C1 segment of cervical spinal cord (tissue), 14 donors: ENCODE results near the gene DNAJA2.
"Not testable (repeated sequence)": the region's sequence is repeated elsewhere in the genome, so short reads cannot be mapped to it uniquely, and the experiment has no call there.

Source experiments
- DNase-seq, 14 donors: peaks; one replicate each; lab custom pipeline; 2025; lab: John Stamatoyannopoulos, UW

The DNAJA2 gene

DNA sequence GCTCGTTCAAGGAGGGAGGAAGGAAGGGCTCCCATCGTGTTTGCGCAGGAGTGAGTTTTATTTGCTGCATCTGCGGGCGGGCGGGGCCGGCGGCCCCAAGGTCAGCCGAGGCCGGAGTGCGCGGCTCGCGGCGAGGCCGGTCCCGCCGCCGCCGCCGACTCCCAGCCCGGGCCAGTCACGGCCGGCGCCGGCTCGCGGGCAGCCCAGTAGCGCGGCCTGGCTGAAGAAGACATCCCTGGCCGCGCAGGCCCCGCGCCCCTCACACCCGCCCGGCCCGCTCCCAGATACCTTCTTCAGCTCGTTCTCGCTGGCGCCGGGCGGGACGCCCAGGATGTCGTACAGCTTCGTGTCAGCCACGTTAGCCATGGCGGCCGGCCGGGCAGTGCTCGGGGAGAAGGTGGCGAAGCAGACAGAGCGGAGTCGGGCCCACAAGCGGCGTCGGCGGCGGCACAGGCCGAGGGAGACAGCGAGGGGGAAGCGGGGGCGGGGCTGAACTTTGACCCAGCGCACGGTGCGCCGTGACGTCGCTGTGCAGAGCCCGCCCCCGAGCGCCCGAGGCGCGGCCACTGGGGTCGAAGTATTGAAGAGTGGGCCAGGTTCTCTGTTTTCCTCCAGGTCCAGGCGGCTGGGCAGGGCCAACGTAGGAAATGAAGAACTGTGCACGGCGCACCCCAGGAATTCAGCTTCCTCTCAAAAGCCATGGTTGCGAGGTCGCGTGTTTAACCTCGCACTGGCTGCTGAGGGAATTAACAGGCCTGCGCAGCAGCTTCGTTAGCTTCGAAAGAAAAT is at the start of gene DNAJA2:
TSS of gene DNAJA2 (minus strand) at position 468 of the 789 bp plus-strand sequence. CDS start at position 366, 102 bp downstream.
- peak; percentile 53 to 90 (median 82) for DNase-seq

DNA sequence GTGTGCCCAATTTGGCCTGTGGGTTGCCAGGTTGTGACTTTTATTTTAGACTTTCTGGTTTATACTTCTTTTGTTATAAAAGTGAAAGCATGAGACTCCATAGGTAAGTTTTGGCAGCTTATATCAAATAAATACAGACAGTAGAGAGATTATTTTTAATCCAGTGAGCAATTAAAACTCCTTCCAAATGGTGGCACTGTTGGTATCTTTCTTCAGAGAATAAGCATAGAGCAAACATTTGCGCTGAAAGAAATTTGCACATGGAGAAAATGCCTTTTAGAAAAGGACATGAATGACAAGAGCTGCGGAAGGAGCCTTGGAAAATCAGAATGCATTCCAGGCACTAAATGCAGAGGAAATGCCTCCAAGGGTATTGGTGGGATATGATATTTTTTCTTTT is 46.1 kb upstream of the DNAJA2 start:
- no peak for DNase-seq

DNA sequence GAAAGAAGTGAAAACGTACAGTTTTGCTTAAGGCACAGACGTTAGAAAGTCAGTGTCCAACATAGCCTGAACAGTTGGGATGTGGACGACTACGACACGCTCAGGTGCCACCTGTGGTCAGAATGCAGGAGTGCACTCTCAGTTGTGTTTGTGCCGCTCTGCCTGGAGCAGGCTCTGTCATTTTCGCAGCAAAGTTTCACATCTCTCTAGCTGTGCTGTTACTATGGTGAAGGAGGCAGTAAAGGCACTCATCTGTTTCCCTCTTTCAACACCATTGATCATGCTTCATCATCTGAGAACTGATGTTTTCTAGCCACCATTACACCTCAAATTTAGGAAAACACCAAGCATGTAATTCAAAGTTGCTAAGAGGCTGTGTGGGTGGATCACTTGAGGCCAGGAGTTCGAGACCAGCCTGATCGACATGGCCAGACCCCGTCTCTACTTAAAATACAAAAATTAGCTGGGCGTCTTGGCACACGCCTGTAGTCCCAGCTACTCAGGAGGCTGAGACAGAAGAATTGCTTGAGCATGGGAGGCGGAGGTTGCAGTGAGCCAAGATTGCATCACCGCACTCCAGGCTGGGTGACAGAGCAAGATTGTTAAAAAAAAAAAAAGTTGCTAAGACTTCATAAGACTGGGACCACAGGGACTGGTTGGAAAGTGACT is 44.9 kb upstream of the DNAJA2 start:
- no peak for DNase-seq

DNA sequence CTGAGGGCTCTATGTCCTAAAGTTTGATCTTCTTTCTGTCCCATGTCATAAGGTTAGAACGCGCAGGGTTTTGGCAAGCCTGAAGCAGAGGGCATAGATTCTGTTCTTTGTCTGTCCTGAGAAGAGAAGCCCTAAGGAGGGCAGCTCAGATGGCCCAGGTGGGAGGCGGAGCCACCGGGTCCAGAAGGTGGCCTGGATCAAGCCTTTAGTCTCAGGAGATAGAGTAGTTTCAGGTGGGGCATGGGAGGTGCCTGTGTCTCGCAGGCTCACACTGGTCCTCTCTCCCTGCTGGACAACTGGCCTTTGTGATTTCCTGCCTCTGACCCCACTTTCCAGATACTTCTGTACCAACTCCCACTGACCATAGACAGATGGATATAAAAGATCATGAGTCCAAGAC is 44.2 kb upstream of the DNAJA2 start:
- no peak for DNase-seq

DNA sequence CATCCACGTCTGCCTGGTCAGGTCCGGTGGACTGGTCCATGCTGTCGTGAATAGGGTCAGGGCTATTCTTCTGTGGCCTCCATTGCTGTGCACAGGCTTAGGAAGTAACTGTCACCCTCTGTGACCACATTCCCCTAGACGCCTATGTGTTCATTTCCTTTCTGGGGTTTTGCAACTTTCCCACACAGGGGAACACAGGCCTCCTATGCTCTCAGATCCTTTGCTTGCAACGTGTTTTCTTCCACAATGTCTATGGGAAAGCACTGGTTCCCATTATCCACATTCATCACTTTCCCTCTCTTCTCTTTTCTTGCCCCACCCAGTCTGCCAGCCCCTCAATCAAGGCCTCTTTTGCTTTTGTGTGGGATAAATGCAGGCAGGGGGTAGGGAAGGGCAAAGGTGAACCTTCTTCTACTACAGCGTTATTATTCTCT is 43.2 kb upstream of the DNAJA2 start:
- DNase-seq: no peak

DNA sequence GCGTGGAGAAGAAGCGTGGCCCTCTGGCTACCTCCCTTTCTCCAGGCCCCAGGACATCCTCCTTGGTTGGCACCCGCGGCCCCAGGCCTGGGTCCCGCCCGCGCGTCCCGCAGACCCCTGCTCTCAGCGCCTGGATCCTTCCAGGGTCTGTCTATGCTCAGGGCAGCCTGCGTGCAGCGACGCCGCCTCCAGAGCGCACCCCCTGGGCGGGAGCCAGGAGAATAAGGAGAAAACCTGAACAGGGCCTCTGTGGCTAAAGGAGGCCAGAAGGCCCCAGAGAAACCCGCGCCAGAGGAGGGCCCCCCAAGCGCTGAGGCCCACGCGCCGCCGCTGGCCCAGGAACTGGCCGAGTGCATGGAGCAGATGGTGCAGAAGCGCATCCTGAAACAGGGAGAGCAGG is 40.4 kb upstream of the DNAJA2 start:
- DNase-seq: no peak

DNA sequence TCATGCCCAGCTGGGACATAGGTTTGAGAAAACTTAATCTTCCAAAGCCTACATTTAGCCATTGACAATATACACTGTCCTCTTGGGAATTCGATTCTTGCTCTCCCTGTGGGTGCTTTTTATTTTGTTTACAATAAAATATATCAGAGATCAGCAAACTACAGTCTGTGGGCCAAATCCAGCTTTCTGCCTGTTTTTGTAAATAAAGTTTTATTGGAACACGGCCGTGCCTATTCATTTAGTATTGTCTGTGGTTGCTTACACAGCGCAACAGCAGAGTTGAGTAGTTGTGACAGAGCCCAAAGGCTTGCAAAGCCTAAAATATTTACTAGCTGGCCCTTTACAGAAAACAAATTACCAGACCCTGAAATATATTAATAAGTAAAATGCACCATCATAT is 39.7 kb upstream of the DNAJA2 start:
- no peak for DNase-seq

DNA sequence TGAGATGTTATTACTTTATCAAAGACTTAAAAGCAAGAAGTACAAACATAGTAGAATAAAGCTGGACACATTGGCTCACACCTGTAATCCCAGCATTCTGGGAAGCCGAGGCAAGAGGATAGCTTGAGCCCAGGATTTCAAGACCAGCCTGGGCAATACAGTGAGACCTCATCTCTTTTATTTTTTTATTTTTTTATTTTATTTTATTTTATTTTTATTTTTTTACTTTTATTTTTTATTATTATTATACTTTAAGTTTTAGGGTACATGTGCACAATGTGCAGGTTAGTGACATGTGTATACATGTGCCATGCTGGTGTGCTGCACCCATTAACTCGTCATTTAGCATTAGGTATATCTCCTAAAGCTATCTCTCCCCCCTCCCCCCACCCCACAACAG is 37.3 kb upstream of the DNAJA2 start:
- not testable (repeated sequence) for DNase-seq

DNA sequence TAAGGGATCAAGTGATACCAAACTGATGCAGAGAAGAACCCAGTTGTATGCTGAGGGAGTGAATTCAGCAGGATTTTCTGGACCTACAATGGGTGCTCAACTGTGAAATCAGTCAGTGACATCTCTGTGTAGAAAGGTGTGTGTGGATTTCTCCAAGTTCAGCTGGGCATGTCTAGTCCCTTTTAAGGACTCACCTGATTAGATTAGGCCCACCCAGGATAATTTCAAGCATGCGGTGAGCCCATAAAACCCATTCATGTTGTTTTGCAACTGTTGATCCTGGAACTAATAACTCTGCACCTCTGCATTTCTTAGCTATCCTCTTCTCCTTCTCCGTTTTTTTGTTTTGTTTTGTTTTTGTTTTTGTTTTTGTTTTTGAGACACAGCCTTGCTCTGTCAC is 35.1 kb upstream of the DNAJA2 start:
- DNase-seq: no peak

DNA sequence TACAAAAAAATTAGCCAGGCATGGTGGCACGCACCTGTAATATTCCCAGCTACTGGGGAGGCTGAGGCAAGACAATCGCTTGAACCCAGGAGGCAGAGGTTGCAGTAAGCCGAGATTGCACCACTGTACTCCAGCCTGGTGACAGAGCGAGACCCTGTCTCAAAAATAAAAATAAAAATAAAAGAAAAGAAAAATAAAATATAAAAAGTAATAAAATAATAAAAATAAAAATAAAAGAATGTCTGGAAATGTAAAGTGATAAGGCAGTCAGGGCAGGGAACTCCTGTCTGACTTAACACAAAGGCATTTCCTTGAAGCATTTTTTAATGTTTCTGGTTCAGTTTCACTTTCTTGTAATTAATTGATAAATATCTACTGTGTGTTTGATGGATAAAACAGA is 34.7 kb upstream of the DNAJA2 start:
- DNase-seq: no peak

DNA sequence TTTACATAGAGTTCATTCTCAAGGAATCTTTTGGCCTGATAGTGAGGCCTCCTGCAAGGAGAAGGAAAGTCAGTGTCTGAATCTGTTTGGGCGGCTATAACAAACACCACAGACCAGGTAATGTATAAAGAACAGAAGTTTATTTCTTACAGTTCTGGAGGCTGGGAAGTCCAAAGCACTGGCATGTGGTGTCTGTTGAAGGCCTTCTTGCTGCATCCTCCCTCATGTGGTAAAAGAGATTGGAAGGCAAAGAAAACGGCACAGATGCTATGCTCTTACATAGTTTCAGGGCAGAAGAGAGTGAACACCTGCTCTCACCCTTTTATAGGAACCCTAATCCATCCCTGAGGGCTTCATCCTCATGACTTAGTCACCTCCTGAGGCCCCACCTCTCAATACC is 31.2 kb upstream of the DNAJA2 start:
- no peak for DNase-seq

DNA sequence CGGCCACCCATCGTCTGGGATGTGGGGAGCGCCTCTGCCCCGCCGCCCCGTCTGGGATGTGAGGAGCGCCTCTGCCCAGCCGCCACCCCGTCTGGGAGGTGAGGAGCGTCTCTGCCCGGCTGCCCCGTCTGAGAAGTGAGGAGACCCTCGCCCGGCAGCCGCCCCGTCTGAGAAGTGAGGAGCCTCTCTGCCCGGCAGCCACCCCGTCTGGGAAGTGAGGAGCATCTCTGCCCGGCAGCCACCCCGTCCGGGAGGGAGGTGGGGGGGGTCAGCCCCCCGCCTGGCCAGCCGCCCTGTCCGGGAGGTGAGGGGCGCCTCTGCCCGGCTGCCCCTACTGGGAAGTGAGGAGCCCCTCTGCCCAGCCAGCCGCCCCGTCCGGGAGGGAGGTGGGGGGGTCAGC is 26.6 kb upstream of the DNAJA2 start:
- DNase-seq: not testable (repeated sequence)

DNA sequence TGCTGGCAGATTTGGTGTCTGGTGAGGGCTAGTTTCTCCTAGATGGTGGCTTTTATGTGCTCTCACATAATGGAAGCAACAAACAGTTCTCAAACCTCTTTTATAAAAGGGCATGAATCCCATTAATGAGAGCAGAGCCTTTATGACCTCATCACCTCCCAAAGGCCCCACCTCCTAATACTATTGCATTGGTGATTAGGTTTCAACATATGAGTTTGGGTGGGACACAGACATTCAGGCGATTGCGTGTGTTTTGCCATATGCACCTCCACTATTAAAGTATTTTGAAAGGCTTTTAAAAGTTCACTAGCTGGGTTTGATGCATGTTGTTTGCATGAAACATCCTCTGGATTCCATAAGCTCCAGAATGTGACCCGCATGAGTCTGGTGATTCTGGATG is 24.4 kb upstream of the DNAJA2 start:
- DNase-seq: no peak

DNA sequence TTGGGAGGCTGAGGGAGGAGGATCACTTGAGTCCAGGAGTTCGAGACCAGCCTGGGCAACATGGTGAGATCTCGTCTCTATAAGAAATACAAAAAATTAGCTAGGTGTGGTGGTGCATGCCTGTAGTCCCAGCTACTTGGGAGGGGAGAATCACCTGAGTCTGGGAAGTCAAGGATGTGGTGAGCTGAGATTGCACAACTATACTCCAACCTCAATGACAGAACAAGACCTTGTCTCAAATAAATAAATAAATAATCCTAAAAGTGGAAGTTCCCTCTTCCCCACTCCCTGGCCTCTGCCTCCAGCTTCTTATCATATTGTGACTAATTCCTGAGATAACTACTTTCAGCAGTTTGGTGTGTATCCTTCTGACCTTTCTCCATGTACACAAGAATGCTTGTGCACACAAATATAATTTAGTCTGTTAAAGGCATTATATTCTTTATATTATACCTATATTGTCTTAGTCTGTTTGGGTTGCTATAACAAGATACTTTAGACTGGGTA is 23.5 kb upstream of the DNAJA2 start:
- DNase-seq: no peak

DNA sequence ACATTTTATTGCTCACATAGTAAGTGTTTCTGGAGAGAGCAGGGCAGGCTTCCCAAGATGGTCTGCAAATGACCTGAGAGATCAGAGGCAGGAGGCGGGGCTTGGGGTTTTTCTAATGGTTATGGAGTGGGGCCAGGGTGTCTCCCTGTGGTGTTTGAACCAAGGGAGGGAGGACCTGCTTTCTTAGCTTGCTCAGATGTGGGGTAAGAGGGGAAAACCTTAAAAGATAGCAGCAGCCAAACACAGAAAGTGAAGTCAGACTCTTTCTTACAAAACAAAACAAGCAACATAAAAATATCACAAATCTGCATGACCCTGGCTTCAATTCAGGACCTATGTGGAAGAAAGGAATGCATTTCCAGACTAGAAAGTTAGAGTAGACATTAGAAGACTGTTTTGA is 22.9 kb upstream of the DNAJA2 start:
- no peak for DNase-seq

DNA sequence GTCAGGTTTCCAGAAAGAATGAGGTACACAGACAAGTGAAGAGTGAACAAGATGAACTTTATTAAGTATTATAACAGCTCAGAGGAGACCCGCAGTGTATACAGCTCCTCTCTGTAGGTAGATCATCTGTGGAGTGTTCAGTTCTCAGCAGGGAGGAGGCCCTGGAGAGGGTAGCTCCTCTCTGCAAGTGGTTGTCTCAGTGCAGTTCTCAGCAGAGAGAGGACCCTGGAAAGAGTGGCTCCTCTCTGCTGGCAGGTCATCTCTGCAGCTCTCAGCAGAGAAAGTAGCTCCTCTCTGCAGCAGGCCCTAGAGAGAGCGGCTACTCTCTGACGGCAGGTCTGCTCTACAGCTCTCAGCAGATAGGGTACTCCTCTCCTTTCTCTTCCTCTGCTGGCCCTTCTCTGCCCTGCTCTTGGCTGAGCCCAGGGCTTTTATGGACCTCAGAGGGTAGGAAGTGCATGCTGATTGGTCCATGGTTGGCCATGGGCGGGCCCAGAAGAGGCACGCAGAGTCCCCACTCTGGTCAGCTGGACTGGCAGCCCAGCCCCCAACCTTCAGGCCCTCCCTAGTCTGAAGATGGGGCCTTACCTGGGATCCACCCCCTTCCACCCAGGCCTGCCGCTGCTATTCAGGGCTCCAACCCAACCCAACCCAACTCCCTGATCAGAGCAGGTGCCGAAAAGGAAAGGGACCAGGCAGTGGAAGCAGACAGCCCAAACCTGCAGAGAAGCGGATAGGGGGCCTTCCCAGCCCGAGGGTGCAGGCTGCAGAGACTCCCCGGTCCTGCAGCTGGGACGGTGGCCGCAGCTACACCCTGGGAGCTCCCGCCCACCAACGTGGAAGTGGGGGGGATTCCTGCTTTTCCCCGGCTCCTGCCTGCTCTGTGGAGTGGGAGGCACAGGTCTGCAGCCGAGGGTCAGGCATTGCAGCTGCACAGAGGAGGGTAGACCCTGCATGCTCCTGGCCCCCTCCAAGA is 18.5 kb upstream of the DNAJA2 start:
- DNase-seq: no peak

DNA sequence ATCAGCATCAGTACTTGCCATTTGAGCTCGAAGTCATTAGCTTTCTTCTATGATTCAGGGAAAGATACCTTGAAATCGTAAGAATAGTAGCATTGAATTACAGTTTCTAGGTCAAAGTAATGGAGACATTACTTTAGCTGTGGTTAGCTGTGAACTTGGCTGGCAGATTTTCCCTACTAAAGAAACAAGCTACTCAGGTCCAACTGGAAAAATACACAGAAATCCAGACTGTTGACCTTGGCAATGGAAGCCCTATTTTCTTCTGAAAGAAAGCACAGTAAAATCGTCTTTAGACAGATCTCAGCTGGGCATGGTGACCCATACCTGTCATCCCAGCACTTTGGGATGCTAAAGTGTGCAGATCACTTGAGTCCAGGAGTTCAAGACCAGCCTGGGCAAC is 13.4 kb upstream of the DNAJA2 start:
- no peak for DNase-seq

DNA sequence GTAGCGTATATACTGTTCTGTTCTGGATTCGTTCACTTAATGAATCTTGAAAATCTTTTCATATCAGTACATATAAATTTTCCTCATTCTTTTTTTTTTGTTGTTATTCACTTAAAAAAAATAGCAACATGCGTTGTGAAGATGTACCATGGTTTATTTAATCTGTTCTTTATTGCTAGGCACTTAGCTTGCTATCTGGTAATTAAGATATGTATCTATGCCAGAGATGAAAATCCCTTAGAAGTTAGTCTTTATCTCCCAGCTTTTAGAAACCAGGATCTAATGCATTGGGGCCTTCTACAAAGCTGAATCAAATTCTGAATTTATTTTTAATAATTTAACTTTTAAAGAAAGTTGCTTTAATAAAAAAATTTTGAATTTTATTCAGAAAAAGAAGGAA is 13.0 kb upstream of the DNAJA2 start:
- DNase-seq: no peak

DNA sequence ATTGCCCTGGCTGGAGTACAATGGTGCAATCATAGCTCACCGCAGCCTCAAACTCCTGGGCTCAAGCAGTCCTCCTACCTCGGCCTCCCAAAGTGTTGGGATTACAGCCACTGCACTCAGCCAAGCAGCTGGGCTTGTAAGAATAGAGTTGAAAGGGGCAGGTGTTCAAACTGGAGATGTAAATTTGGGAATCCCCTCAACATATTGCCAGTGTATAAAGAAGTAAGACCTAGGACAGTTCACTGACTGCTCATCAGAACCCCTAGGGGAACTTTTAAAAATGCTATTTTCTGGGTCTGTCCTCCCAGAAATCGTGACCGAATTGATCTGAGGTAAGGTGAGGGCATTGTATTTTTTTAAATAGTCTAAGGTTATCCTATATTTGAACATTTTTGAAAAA is 8.9 kb upstream of the DNAJA2 start:
- DNase-seq: no peak

DNA sequence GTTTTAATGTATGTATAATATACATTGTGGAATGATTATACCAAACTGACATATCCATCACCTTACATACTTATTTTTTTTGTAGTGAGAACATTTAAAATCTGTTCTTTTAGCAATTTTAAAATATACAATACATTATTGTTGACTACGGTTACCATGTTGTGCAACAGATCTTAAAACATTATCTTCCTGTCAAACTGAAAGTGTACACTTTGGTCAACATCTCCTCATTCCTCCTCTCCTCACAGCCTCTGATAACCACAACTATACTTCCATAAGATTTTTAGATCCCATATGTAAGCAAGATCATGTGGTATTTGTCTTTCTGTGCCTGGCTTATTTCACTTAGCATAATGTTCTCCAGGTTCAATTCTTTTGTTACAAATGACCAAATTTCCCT is 7.5 kb upstream of the DNAJA2 start:
- no peak for DNase-seq

DNA sequence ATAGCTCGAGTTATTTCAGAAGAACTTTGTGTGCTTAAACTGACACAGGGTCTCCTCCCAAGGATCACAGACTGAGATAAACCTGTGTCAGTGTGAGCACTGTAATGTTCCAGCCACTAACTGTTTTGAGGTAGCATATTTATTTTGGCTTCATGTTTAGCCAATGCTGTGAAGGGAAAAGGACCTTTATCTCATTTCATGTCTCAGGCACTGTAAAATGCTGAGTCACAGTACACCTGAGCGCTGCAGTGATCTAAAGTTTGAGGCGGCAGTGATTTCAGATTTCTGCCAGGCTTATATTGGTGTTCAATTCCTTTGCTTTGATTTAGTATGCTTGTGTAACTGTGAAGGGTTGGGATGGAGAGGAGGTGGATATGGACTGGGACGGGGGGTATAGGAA is 3.1 kb upstream of the DNAJA2 start:
- no peak for DNase-seq

DNA sequence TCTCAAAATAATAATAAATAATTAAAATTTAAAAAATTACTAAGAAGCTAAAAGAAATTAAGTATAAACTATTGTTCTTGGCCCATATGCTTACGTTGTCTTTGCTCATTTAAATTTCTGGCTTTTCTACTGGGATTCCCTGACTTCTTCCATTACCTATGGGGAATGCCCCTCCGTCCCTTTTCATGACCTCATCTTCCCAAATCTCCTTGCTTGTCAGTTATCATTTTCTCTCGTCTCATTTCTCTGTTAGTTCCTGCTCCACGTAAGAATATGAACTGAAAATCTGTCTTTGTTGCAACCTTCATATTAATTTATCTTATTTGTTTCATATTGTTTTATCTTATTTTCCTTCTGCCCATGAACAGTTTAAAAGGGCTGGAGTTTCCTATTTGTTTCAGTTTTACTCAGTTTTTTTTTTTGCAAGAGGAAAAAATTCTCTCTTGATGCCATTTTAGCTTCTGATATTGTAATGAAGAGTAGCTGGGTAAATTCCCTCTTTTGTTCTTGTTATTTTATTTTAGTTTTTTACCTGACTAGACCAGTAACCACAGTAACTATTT is 2.5 kb upstream of the DNAJA2 start:
- DNase-seq: no peak
